HepG2 (cell line): ENCODE results near the gene NTF3. TPM values are rescaled to one million over a fixed set of nuclear protein-coding genes. Genes with fewer than 3 reads are reported as not detected.

Experiments used
- ATAC-seq: fragments of 200-7000 bp; cut with Tn5 transposase; 3 replicates; pipeline ENCODE4 v1.9.1; 2020; ENCODE audit warnings: mild to moderate bottlenecking, moderate library complexity
- BruUV-seq: library from RNA; stranded (reverse); fragments of 400-500 nt; replicated peaks from 2 replicates; lab custom pipeline; 2021; lab: Mats Ljungman, UMichigan
- CTCF ChIA-PET: fragments of 300-600 bp; formaldehyde crosslinking; extraction: SDS; loops from one replicate; lab custom pipeline; 2021; ENCODE audit warnings: low total read pairs, inconsistent platforms, low intra/inter-chr PET ratio; lab: Yijun Ruan, JAX
- POLR2A ChIA-PET: fragments of 350-600 bp; sonication (Branson Sonifier 250); formaldehyde crosslinking; loops from one replicate; lab custom pipeline; 2020; ENCODE audit warnings: antibody characterized with exemption, inconsistent platforms; lab: Yijun Ruan, JAX
- DNase-seq: peaks from one replicate; pipeline ENCODE4 v3.0.0-alpha.2; 2015; ENCODE audit warnings: low spot score
- FAIRE-seq: peaks from 3 replicates; lab custom pipeline; 2011; peaks lifted over from hg19 to GRCh38; lab: Jason Lieb, UNC
- H2AFZ ChIP-seq: one replicate; pipeline ENCODE4 v1.6.1; 2011; ENCODE audit warnings: low read length, inconsistent platforms
- H3K27ac ChIP-seq: fragments of 300-600 bp; 3 replicates; pipeline ENCODE4 v1.8.0; 2011; ENCODE audit warnings: mixed run types, mild to moderate bottlenecking, mixed read lengths, low read length, inconsistent platforms; ENCODE audit not compliant: insufficient read depth; ENCODE audit errors: extremely low read length
- H3K27me3 ChIP-seq, 2 experiments: fragments of 200-600 bp in 1 of 2; 2 replicates in 1 of 2; 3 replicates in 1 of 2; pipeline versions ENCODE4 v1.6.0 to v1.8.0; 2011; ENCODE audit warnings: low read length in 2 of 2, mild to moderate bottlenecking in 2 of 2, moderate library complexity in 2 of 2, inconsistent platforms in 1 of 2; ENCODE audit not compliant: insufficient read depth in 2 of 2, control insufficient read depth in 1 of 2
- H3K36me3 ChIP-seq, 2 experiments: fragments of 200-600 bp in 1 of 2; replicated peaks in 1 of 2; 2 replicates in 1 of 2; 3 replicates in 1 of 2; pipeline versions ENCODE4 v1.5.1 to v1.8.0; 2011; ENCODE audit warnings: low read length in 2 of 2, inconsistent platforms in 1 of 2; ENCODE audit not compliant: insufficient read depth in 2 of 2, control insufficient read depth in 1 of 2
- H3K4me1 ChIP-seq: 2 replicates; pipeline ENCODE4 v1.5.1; 2012; ENCODE audit warnings: low read length, inconsistent platforms; ENCODE audit not compliant: insufficient read depth
- H3K4me2 ChIP-seq: 2 replicates; pipeline ENCODE4 v1.6.0; 2011; ENCODE audit warnings: low read depth, low read length, inconsistent platforms
- H3K4me3 ChIP-seq, 3 experiments: fragments of 200-600 bp in 1 of 3; sonication (generic), shearing (Covaris generic) in 1 of 3; replicated peaks in 1 of 3; 2 replicates each; pipeline ENCODE4 v1.5.1; 2011 to 2016; ENCODE audit warnings: low read length in 3 of 3, inconsistent platforms in 2 of 3, low read depth in 2 of 3, mild to moderate bottlenecking in 2 of 3, control low read depth in 1 of 3, mixed read lengths in 1 of 3; ENCODE audit not compliant: insufficient read depth in 1 of 3
- H3K79me2 ChIP-seq: one replicate; pipeline ENCODE4 v1.6.1; 2011; ENCODE audit warnings: low read length, inconsistent platforms; ENCODE audit not compliant: insufficient read depth
- H3K9ac ChIP-seq: 2 replicates; pipeline ENCODE4 v1.6.0; 2011; ENCODE audit warnings: mild to moderate bottlenecking, low read depth, low read length, inconsistent platforms; ENCODE audit not compliant: insufficient read depth
- H3K9me3 ChIP-seq: 2 replicates; pipeline ENCODE4 v1.5.1; 2012; ENCODE audit warnings: mild to moderate bottlenecking, low read length
- H4K20me1 ChIP-seq: 2 replicates; pipeline ENCODE4 v1.6.0; 2011; ENCODE audit warnings: inconsistent platforms, mild to moderate bottlenecking, low read length, moderate library complexity; ENCODE audit not compliant: insufficient read depth
- CHD2 ChIP-seq: IDR thresholded peaks from 2 replicates; pipeline ENCODE4 v1.6.1; 2011; ENCODE audit warnings: low read depth, low read length, improper control_type of control experiment
- ELK4 ChIP-seq: sonication (generic); formaldehyde crosslinking; IDR thresholded peaks from 2 replicates; pipeline ENCODE4 v1.9.0; 2021; ENCODE audit warnings: missing genetic modification reagents, borderline replicate concordance
- FOXA3 ChIP-seq: IDR thresholded peaks from 2 replicates; pipeline ENCODE4 v1.6.1; 2016; ENCODE audit warnings: missing genetic modification reagents, missing compliant biosample characterization
- ISL2 ChIP-seq: sonication (generic); formaldehyde crosslinking; IDR thresholded peaks from 2 replicates; pipeline ENCODE4 v1.5.0; 2020; ENCODE audit warnings: missing genetic modification reagents
- RERE ChIP-seq: IDR thresholded peaks from 2 replicates; pipeline ENCODE4 v1.6.1; 2016; ENCODE audit warnings: low read depth, missing genetic modification reagents, missing compliant biosample characterization
- TMF1 ChIP-seq: sonication (generic); formaldehyde crosslinking; IDR thresholded peaks from 2 replicates; pipeline ENCODE4 v1.8.1; 2022; ENCODE audit warnings: low read depth, missing genetic modification reagents
- ZC3H13 ChIP-seq: sonication (generic); formaldehyde crosslinking; IDR thresholded peaks from 2 replicates; pipeline ENCODE4 v1.8.1; 2023; ENCODE audit warnings: mild to moderate bottlenecking, missing genetic modification reagents, moderate library complexity
- ZNF264 ChIP-seq: sonication (generic); formaldehyde crosslinking; IDR thresholded peaks from 2 replicates; pipeline ENCODE4 v1.4.0; 2020; ENCODE audit warnings: missing genetic modification reagents
- WGBS: methylation state at CpG from one replicate; pipeline ENCODE4 v1.1.6; 2017; ENCODE audit warnings: low lambda C conversion rate; 5-methylcytosine and 5-hydroxymethylcytosine counted together
- in situ Hi-C: cut with HindIII; loops from 2 replicates; pipeline ENCODE4 v1.10.0; 2017; ENCODE audit warnings: low pct_unique_long_range_greater_than_20kb; ENCODE audit not compliant: extremely low pct_ligation_motif_present
- intact Hi-C: fragments of 100-400 bp; cut with micrococcal nuclease; formaldehyde crosslinking; loops from one replicate; pipeline ENCODE4 v1.10.0; 2022; ENCODE audit not compliant: unreplicated experiment
- polyA plus RNA-seq, 8 experiments: library from polyadenylated mRNA; depleted of rRNA in 3 of 8; stranded (reverse) in 7 of 8; unstranded in 1 of 8; fragments of >200 nt; fragmentation: Illumina TruSeq in 4 of 8; extraction: Trizol in 4 of 8; gene quantifications; 2 replicates each; pipeline versions ENCODE4 v1.2.1 to v1.2.3, GENCODE V29; 2011 to 2016; ENCODE audit warnings: low read depth in 4 of 8, missing spikeins in 1 of 8, mixed read lengths in 1 of 8; ENCODE audit not compliant: insufficient read depth in 1 of 8
- total RNA-seq, 5 experiments: library from RNA; depleted of rRNA; stranded (reverse); fragments of >200 nt; fragmentation: Illumina TruSeq; extraction: Trizol; gene quantifications; 2 replicates each; pipeline ENCODE4 v1.2.3, GENCODE V29; 2016; ENCODE audit warnings: low read depth in 1 of 5

NTF3 gene
- total and polyA plus RNA-seq, 2 of the 13 experiments (the other 11 are each of a cell fraction or from before 2014, with no cell fraction given) = not detected

GRCh38 chr12:5521456-5522325 lies 89.8 kb downstream of the NTF3 start:
- Histone ChIP-seq H3K4me2 (no peak overlapping the region), H3K27me3 (0 out of 5 replicates have a peak, but pooled peaks cover 0 to 3% of the 10 kb centered on the region in 2 experiments), H3K4me3 (no peak overlapping the region), H2AFZ (no peak overlapping the region), H3K9ac (no peak overlapping the region), H3K9me3 (no peaks in the 10 kb centered on the region), H3K79me2 (no peaks in the 10 kb centered on the region), H4K20me1 (no peaks in the 10 kb centered on the region), H3K4me1 (no peaks in the 10 kb centered on the region), H3K27ac (no peak overlapping the region), H3K36me3 (no peaks in the 10 kb centered on the region)
- FAIRE-seq = no peak
- no peak for ATAC-seq
- 29% methylated on average over 17 of the region's 20 CpGs for WGBS
- POLR2A ChIA-PET = no interaction called here
- no TSS peak for BruUV-seq
- DNase-seq = no peak
- CTCF ChIA-PET = no interaction called here
- intact Hi-C loops = loop anchor here (5.0 kb wide), 1 partner anchor 1744 kb away; no protein-coding TSS in a partner anchor
- TF ChIP-seq FOXA3 (CRISPR knock-in tag) (no peak), ZC3H13 (CRISPR knock-in tag) (no peak), ZNF264 (CRISPR knock-in tag) (no peak), TMF1 (CRISPR knock-in tag) (no peak), CHD2 (no peak), ISL2 (no peak), RERE (no peak), ELK4 (CRISPR knock-in tag) (no peak)
- in situ Hi-C loops = no loop called here
